HuH-7.5 (cell line): ENCODE measurements around the gene COG2.
"Not testable (repeated sequence)": the region's sequence is repeated elsewhere in the genome, so short reads cannot be mapped to it uniquely, and the experiment has no call there.

Experiments used
- DNase-seq: peaks from one replicate; pipeline ENCODE4 v3.0.0; 2011; ENCODE audit warnings: low spot score

COG2 gene

DNA sequence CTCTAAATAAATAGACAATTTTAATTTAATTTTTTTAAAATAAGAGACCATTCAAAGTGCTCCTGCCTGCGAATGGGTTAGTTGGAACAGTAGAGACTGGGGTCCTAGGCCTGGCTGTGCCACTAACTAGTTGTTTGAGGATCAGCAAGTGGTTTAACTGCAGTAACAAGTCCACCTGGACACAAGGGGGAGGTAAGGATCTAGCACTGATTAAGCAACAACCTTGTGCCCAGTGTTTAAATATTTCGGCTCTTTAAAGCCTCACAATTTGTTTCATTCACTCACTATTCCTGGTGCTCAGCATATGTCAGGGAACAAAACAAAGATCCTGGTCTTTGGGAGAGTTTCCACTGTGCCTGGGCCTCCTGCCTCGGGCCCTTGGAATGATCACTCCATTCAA is 73.2 kb downstream of the COG2 start:
- no peak for DNase-seq

DNA sequence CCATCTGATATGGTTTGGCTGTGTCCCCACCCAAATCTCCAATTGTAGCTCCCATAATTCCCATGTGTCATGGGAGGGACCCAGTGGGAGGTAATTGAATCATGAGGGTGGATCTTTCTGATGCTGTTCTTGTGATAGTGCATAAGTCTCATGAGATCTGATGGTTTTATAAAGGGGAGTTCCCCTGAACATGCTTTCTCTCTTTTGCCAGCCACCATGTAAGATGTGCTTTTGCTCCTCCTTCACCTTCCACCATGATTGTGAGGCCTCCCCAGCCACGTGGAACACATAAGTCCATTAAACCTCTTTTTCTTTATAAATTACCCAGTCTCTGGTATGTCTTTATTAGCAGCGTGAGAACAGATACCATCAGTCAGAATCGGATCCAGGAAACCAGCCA is 74.2 kb downstream of the COG2 start:
- DNase-seq = not testable (repeated sequence)

DNA sequence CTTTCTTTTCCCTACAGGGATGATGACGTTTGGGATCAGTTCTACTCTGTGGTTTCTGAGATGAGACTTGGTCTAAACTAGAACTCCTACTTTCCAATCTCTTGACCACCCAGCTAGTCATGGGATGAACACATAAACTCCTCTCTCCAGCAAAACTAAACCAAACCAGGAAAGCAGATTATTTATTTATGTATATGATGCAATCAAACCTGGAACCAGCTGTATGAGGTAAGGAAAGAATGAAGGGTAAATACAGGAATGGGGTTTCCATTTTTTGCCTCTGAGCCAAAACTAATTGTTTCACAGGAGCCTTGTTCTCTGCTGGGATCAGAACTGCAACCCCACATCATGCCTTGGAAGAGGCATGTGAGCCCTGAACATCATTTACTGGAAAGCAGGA is 75.0 kb downstream of the COG2 start:
- DNase-seq = no peak

DNA sequence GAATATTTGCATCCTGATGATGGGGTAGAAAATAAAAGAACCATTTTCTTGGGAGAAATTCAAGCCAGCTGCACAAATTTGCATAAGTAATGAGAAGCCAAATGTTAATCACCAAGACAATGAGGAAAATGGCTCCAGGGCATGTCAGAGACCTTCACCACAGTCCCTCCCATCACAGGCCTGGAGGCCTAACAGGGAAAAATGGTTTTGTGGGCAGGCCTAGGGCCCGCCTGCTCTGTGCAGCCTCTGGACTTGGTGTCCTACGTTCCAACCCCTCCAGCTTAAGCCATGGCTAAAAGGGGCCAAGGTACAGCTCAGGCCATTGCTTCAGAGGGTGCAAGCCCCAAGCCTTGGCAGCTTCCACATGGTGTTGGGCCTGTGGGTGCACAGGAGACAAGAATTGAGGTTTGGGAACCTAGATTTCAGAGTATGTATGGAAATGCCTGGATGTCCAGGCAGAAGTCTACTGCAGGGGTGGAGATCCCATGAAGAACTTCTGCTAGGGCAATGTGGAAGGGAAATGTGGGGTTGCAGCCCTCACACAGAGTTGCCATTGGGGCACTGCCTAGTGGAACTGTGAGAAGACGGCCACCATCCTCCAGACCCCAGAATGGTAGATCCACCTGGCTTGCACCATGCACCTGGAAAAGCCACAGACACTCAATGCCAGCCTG is 79.7 kb downstream of the COG2 start:
- DNase-seq = not testable (repeated sequence)

DNA sequence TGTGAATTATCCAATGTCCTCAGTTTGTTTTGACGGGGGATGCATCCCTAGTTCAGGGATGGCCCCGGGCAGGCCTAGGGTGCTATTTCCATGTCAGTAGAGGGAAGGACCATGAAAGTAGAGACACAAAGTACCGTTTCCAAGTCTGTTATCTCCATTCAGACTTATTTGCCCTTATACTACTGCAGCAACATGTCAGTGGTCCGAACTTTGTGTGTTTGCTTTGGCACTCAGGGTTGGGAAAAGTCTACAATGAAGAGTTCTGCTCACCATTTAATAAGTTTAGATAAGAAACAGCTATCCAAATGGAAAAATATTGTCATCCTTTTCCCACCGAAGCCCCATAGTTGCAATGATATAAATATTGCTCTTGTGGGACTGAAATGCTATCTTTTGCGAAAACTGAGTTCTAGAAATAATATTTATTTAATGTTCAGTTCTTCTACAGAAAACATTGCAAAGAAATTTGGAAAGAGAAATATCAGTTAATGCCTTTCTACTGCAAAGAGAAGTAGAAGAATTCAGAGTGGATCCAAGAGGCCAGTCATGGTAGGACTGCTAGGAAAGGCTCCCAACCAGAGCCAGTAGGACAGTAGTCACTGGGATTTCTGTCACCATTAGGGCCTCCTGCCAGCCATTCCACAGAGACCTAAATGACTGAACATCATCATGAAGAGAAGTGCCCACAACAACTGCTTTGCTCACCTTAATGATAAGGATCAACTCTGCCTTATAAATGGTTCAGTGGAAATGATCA is 83.2 kb downstream of the COG2 start:
- DNase-seq = no peak

DNA sequence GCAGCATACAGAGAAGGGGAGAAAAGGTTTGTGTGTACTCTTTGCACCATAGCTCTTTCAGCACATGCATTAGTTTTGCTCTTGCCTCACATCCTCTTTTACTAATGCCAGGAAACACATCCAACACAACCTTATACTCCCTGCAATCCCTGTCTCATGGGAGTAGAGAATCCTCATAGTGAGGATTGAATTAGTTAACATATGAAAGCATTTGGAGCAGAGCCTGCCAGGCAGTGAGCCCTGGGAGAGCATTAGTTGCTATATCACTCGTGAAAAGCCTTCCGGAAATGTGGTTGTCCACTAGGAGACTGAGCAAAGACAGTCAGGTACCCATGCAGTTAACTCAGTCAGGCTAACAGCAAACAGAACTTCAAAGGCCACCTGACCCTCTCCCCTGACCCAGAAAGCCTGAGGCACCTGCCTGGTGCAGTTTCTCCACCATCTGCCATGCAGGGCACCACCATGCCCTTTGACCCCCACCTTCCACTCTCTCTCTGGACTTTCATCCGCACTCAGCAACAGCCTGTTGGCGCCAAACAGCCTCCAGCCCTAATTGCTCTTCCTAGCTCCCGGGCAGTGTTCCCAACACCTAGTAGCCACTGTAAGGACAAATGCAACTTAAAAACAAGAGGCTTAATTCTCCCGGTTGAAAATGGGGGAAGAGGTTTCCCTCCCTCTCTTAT is 86.6 kb downstream of the COG2 start:
- no peak for DNase-seq

DNA sequence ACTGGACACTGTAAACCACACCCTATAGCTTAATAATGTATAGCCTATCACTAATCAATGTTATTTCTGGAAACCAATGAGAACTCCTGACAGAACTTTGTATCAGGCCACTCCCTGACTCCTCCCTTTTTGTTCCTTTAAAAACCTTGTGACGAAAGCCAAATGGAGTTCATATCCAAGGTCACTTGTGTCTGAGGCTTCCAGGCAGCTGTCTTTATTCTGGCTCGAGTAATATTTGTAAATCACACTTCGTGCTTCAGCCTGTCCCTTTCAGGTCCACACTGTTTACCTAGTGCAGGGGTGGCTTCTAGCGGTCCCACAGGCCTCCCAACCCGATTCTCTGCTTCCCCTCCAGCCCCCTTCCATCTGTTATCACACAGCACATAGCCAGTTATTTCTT is 88.7 kb downstream of the COG2 start:
- no peak for DNase-seq

DNA sequence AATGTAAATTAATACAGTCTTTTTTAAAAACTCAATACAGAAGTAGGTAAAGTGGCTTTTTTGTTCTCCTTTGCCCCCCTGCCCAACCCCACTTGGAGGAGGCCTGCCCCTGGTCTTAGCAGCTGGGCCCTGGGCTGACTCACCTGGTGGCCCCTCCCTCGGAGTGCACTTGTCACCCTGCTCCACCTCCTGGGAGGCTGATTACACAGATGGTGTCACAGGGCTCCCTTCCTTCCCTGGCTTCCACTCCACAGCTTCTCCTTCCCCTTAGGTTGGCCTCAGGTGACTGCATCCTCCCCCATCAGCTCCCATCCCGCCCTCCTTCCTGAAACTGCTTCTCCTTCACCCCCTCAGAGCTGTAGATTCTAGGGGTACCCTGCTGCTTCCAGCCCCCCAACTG is 93.2 kb downstream of the COG2 start:
- DNase-seq = no peak

DNA sequence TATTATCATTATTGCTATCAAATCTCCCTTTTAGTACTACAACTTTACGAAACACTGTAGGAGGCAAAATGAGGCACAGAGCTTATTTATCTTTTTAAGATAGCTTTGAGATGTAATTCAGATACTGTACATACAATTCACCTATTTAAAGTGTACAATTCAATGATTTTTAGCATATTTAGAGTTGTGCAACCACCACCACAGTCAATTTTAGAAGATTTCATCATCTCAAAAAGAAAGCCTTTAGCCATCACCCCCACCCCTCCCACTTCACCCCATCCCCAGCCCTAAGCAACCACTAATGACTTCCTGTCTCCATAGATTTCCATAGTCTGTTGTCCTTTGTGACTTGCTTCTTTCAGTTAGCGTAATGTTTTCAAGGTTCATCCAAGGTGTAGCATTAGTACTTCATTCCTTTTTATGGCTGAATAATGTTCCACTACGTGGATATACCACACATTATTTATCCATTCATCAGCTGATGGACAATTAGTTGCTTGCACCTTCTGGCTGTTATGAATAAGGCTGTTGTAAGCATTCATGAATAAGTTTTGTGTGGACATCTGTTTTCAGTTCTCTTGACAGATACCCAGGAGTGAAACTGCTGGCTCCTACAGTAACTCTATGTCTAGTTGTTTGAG is 95.5 kb downstream of the COG2 start:
- no peak for DNase-seq

DNA sequence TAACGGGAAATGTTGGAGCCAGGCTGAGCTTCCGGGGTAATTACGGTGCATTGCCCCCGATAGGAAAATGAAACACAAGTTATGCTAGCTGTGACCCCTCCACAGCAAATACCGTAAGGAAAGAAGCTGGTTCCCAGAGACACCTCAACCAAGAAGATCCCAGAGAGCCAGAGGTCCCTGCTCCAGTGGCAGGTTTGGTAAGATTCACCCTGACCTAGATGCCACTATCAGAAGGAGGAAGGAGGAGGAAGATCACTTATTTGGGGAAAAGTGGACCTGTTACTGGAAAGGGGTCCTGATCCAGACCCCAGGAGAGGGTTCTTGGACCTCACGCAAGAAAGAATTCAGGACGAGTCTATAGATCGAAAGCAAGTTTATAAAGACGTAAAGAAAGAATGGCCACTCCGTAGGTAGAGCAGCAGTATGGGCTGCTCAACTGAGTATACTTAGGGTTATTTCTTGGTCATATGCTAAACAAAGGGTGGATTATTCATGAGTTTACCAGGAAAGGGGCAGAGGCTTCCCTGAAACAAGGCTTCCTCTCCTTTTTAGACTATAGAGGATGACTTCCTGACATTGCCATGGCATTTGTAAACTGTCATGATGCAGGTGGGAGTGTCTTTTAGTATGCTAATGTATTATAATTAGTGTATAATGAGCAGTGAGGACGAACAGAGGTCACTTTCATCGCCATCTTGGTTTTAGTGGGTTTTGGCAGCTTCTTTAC is 97.4 kb downstream of the COG2 start:
- no peak for DNase-seq
